GM21390 (cell line): ENCODE data around the gene SETD1A.
A peak's percentile ranks its signal among the peaks of the same experiment; 100 is the strongest.

ENCODE experiments used
- ATAC-seq: cut with Tn5 transposase; IDR thresholded peaks from one replicate; pipeline ENCODE4 v1.9.1; 2021; ENCODE audit not compliant: unreplicated experiment

Gene SETD1A

GRCh38 chr16:30957456-30958174, at the start of gene SETD1A:
Gene SETD1A, plus strand, starts transcription at chr16:30957754. Its CDS starts 978 bp downstream, at chr16:30958732.
- peak; percentile 68 for ATAC-seq

- no peak for ATAC-seq
These were observed 47.0 kb upstream of the SETD1A start for GRCh38 chr16:30910427-30911029.

- no peak for ATAC-seq
These were observed 44.7 kb upstream of the SETD1A start for GRCh38 chr16:30912794-30913412.

GRCh38 chr16:30914830-30915229, 42.7 kb upstream of the SETD1A start:
- no peak for ATAC-seq

- ATAC-seq: no peak
These were observed 38.9 kb upstream of the SETD1A start for GRCh38 chr16:30918614-30919013.

GRCh38 chr16:30920891-30921290, 36.7 kb upstream of the SETD1A start:
- ATAC-seq: no peak

GRCh38 chr16:30921459-30921747, 36.2 kb upstream of the SETD1A start:
- ATAC-seq: no peak

- ATAC-seq: no peak
These were observed 35.7 kb upstream of the SETD1A start for GRCh38 chr16:30921748-30922419.

GRCh38 chr16:30922420-30922959, 35.1 kb upstream of the SETD1A start:
- peak; percentile 61 for ATAC-seq

- peak; percentile 71 for ATAC-seq
These were observed 34.5 kb upstream of the SETD1A start for GRCh38 chr16:30922960-30923535.

- no peak for ATAC-seq
These were observed 33.9 kb upstream of the SETD1A start, which contains the start of gene FBXL19 for GRCh38 chr16:30923554-30924075. Gene FBXL19, plus strand, starts transcription at chr16:30923572. Its CDS starts 2,183 bp downstream, at chr16:30925755.

- ATAC-seq: no peak
These were observed 33.3 kb upstream of the SETD1A start for GRCh38 chr16:30924076-30924912.

- ATAC-seq: no peak
These were observed 32.5 kb upstream of the SETD1A start for GRCh38 chr16:30924913-30925631.

GRCh38 chr16:30925632-30925987, 31.9 kb upstream of the SETD1A start:
- ATAC-seq: no peak

- ATAC-seq: no peak
These were observed 31.4 kb upstream of the SETD1A start for GRCh38 chr16:30925995-30926811.

GRCh38 chr16:30926937-30927788, 30.4 kb upstream of the SETD1A start:
- ATAC-seq: no peak

- no peak for ATAC-seq
These were observed 29.7 kb upstream of the SETD1A start for GRCh38 chr16:30927789-30928378.
